Muscle layer of duodenum (tissue), 2 donors: ENCODE data around the gene RARRES2.

Source experiments
- H3K27ac ChIP-seq: one replicate; pipeline ENCODE4 v1.7.0; 2013; ENCODE audit warnings: mild to moderate bottlenecking, low read length
- H3K27me3 ChIP-seq: one replicate; pipeline ENCODE4 v1.7.0; 2013; ENCODE audit warnings: low read depth, mild to moderate bottlenecking, control low read depth, low read length
- H3K36me3 ChIP-seq, 2 donors: one replicate each; pipeline ENCODE4 v1.7.0; 2013; ENCODE audit warnings: low read length in 2 of 2, control low read depth in 1 of 2, mild to moderate bottlenecking in 1 of 2; ENCODE audit not compliant: insufficient read depth in 2 of 2, control insufficient read depth in 1 of 2
- H3K4me1 ChIP-seq, 2 donors: one replicate each; pipeline ENCODE4 v1.7.0; 2013; ENCODE audit warnings: low read length in 2 of 2, mild to moderate bottlenecking in 2 of 2, control low read depth in 1 of 2, moderate library complexity in 1 of 2; ENCODE audit not compliant: insufficient read depth in 2 of 2, control insufficient read depth in 1 of 2
- H3K4me3 ChIP-seq, 2 donors: one replicate each; pipeline ENCODE4 v1.7.0; 2013; ENCODE audit warnings: low read length in 2 of 2, low read depth in 1 of 2, mild to moderate bottlenecking in 1 of 2
- H3K9me3 ChIP-seq, 2 donors: one replicate each; pipeline ENCODE4 v1.7.0; 2013; ENCODE audit warnings: low read length in 2 of 2, control low read depth in 1 of 2, mild to moderate bottlenecking in 1 of 2; ENCODE audit not compliant: control insufficient read depth in 1 of 2
- donor health status: healthy.

RARRES2 gene

GRCh38 chr7:150375662-150376521 lies 34.5 kb upstream of the RARRES2 start:
- H3K4me1 ChIP-seq: peaks cover 7 to 45% of the 10 kb centered on the region in 2 donors
- no peak overlapping the region for H3K27ac ChIP-seq

DNA sequence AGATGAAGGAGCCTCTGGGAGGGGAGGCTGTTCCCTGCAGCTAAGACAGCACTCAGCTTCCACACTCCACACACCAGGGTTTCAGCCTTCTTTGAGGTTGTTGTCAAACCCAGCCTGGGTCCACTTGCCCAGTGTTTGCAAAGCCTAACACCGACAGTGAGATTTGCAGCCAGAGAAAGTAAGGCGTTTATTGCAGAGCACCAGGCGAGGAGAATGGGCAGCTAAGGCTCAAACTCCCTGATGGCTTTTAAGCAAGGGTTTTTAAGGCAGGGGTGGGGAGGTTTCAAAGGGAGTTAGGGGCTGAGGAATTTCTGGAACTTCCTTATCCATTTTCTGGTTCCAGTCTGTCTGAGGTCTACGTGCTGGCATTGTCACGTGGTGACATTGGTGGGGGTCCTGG lies 33.0 kb upstream of the RARRES2 start:
- Histone ChIP-seq H3K36me3 (peaks cover 23 to 37% of the 10 kb centered on the region in 2 donors), H3K27ac (no peak overlapping the region), H3K4me1 (peaks cover 12 to 46% of the 10 kb centered on the region in 2 donors)

More at GRCh38 chr7:150375662-150376521, 34.5 kb upstream of the RARRES2 start:
- Histone ChIP-seq H3K36me3 (peaks cover 18 to 33% of the 10 kb centered on the region in 2 donors), H3K9me3 (no peaks in the 10 kb centered on the region), H3K4me3 (no peak overlapping the region), H3K27me3 (no peaks in the 10 kb centered on the region)

GRCh38 chr7:150374026-150374425 lies 32.6 kb upstream of the RARRES2 start:
- H3K4me1 ChIP-seq: peaks cover 12 to 50% of the 10 kb centered on the region in 2 donors
- H3K36me3 ChIP-seq: peaks cover 23 to 37% of the 10 kb centered on the region in 2 donors
- H3K4me3 ChIP-seq: no peak overlapping the region
- no peaks in the 10 kb centered on the region for H3K27me3 ChIP-seq
- H3K9me3 ChIP-seq: no peaks in the 10 kb centered on the region
- peak overlapping the region; percentile 19 for H3K27ac ChIP-seq

More for the DNA sequence above, 33.0 kb upstream of the RARRES2 start:
- no peaks in the 10 kb centered on the region for H3K9me3 ChIP-seq
- no peaks in the 10 kb centered on the region for H3K27me3 ChIP-seq
- no peak overlapping the region for H3K4me3 ChIP-seq

- Histone ChIP-seq H3K9me3 (no peaks in the 10 kb centered on the region), H3K36me3 (peaks cover 23 to 37% of the 10 kb centered on the region in 2 donors), H3K4me1 (peaks cover 12 to 46% of the 10 kb centered on the region in 2 donors), H3K27me3 (no peaks in the 10 kb centered on the region), H3K27ac (peak overlapping the region; percentile 19), H3K4me3 (no peak overlapping the region)
Observed at GRCh38 chr7:150373049-150373801, 31.8 kb upstream of the RARRES2 start.

DNA sequence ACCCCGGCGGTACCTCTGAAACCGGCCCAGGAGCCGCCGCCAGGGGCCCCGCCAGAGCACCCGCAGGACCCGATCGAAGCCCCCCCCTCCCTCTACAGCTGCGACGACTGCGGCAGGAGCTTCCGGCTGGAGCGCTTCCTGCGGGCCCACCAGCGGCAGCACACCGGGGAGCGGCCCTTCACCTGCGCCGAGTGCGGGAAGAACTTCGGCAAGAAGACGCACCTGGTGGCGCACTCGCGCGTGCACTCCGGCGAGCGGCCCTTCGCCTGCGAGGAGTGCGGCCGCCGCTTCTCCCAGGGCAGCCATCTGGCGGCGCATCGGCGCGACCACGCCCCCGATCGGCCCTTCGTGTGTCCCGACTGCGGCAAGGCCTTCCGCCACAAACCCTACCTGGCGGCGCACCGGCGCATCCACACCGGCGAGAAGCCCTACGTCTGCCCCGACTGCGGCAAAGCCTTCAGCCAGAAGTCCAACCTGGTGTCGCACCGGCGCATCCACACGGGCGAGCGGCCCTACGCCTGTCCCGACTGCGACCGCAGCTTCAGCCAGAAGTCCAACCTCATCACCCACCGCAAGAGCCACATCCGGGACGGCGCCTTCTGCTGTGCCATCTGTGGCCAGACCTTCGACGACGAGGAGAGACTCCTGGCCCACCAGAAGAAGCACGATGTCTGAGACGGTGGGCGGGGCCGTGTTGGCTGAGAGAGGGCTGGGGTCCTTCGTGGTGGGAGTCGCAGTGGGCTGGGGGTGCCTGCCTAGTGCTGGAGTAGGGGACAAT lies 31.0 kb upstream of the RARRES2 start:
- Histone ChIP-seq H3K27ac (no peak overlapping the region), H3K4me3 (no peak overlapping the region), H3K36me3 (peaks cover 23 to 37% of the 10 kb centered on the region in 2 donors), H3K9me3 (no peaks in the 10 kb centered on the region), H3K4me1 (peaks cover 12 to 45% of the 10 kb centered on the region in 2 donors), H3K27me3 (no peaks in the 10 kb centered on the region)

- H3K4me1 ChIP-seq: peaks cover 12 to 45% of the 10 kb centered on the region in 2 donors
- no peak overlapping the region for H3K4me3 ChIP-seq
- H3K27me3 ChIP-seq: no peaks in the 10 kb centered on the region
- H3K36me3 ChIP-seq: peaks cover 23 to 37% of the 10 kb centered on the region in 2 donors
- H3K27ac ChIP-seq: no peak overlapping the region
- no peaks in the 10 kb centered on the region for H3K9me3 ChIP-seq
Observed at GRCh38 chr7:150371996-150372270, 30.5 kb upstream of the RARRES2 start.

DNA sequence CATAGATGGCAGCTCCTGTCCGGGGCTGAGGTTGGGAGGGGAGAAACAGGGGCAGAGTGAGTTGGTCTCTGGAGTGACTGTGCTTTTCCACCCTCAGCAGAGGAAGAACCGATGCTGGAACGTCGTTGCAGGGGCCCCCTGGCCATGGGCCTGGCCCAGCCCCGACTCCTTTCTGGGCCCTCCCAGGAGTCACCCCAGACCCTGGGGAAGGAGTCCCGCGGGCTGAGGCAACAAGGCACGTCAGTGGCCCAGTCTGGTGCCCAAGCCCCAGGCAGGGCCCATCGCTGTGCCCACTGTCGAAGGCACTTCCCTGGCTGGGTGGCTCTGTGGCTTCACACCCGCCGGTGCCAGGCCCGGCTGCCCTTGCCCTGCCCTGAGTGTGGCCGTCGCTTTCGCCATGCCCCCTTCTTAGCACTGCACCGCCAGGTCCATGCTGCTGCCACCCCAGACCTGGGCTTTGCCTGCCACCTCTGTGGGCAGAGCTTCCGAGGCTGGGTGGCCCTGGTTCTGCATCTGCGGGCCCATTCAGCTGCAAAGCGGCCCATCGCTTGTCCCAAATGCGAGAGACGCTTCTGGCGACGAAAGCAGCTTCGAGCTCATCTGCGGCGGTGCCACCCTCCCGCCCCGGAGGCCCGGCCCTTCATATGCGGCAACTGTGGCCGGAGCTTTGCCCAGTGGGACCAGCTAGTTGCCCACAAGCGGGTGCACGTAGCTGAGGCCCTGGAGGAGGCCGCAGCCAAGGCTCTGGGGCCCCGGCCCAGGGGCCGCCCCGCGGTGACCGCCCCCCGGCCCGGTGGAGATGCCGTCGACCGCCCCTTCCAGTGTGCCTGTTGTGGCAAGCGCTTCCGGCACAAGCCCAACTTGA lies 29.9 kb upstream of the RARRES2 start:
- Histone ChIP-seq H3K4me3 (no peak overlapping the region), H3K27me3 (no peaks in the 10 kb centered on the region), H3K9me3 (no peaks in the 10 kb centered on the region), H3K36me3 (peaks cover 23 to 37% of the 10 kb centered on the region in 2 donors), H3K4me1 (peaks cover 12 to 45% of the 10 kb centered on the region in 2 donors), H3K27ac (peak overlapping the region; percentile 19)

DNA sequence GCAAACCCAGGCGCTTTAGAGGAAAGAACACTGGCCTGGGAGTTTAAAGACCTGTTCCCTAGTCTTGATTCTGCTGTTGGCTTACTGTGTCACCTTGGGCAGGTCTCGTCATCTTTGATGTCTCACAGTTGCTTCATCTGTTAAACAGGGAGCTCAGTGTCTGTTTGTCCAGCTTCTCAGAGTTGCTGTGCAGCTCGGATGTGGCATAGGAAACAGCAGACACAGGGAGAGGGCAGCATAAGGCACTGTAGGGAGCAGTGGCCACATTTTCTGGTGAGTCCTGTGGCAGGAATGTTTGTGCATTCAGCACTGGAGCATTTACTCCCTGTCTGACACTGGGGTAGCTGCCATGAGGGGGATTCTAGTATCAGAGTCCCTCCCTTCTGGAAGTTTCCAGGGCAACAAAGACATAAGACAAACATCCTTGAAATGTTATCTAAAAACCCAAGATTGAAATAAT lies 29.2 kb upstream of the RARRES2 start:
- peak overlapping the region; percentile 19 for H3K27ac ChIP-seq
- H3K4me3 ChIP-seq: peak overlapping the region in 1 of 2 donors; percentile 94
- peaks cover 23 to 37% of the 10 kb centered on the region in 2 donors for H3K36me3 ChIP-seq

GRCh38 chr7:150369748-150370501 lies 28.5 kb upstream of the RARRES2 start:
- Histone ChIP-seq H3K36me3 (peaks cover 23 to 37% of the 10 kb centered on the region in 2 donors), H3K27me3 (no peaks in the 10 kb centered on the region), H3K4me3 (peak overlapping the region; percentile 88 to 94), H3K4me1 (peaks cover 12 to 45% of the 10 kb centered on the region in 2 donors), H3K27ac (peak overlapping the region; percentile 94), H3K9me3 (no peaks in the 10 kb centered on the region)

More for the DNA sequence above, 29.2 kb upstream of the RARRES2 start:
- H3K4me1 ChIP-seq: peaks cover 12 to 45% of the 10 kb centered on the region in 2 donors
- H3K27me3 ChIP-seq: no peaks in the 10 kb centered on the region
- H3K9me3 ChIP-seq: no peaks in the 10 kb centered on the region
